ENCODE data around the gene SCUBE3.

Gene SCUBE3

GRCh38 chr6:35229304-35229703 lies 15.5 kb downstream of the SCUBE3 start:
- Mint-ChIP-seq H3K27me3 (no peaks in the 10 kb centered on the region), H3K4me1 (no peaks in the 10 kb centered on the region), H3K9me3 (no peaks in the 10 kb centered on the region), H3K36me3 (peaks cover 8 to 11% of the 10 kb centered on the region in 2 donors), H3K4me3 (no peak overlapping the region), H3K27ac (no peak overlapping the region)
- ATAC-seq (replicated peaks) (no peak), DNase-seq (no peak)

DNA sequence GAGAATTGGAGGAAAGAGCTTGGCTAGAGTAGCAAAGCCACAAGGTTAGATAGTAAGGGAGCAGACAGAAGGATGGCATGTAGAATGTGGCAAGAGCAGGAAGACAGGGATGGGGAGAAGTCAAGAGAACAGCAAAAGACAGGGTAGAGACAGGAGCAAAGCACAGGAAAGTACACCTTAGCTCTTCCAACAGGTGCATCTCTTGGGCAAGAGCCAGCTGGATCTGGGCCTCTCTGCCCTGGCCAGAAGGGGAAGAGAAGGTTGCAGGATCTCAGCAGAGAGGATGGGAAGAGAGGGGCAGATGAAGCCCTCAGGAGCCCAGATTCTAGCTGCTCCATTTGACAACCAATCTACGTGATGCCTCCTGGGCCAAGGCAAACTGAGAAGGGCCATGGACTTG lies 16.7 kb downstream of the SCUBE3 start:
- peaks cover 18 to 19% of the 10 kb centered on the region in 2 donors for H3K36me3 Mint-ChIP-seq
- H3K4me3 Mint-ChIP-seq = no peak overlapping the region
- no peak for DNase-seq
- no peak overlapping the region for H3K27ac Mint-ChIP-seq
- peaks cover 2 to 5% of the 10 kb centered on the region in 2 donors for H3K9me3 Mint-ChIP-seq
- peaks cover 0 to 7% of the 10 kb centered on the region in 2 donors for H3K4me1 Mint-ChIP-seq
- no peaks in the 10 kb centered on the region for H3K27me3 Mint-ChIP-seq
- no peak for ATAC-seq (replicated peaks)

DNA sequence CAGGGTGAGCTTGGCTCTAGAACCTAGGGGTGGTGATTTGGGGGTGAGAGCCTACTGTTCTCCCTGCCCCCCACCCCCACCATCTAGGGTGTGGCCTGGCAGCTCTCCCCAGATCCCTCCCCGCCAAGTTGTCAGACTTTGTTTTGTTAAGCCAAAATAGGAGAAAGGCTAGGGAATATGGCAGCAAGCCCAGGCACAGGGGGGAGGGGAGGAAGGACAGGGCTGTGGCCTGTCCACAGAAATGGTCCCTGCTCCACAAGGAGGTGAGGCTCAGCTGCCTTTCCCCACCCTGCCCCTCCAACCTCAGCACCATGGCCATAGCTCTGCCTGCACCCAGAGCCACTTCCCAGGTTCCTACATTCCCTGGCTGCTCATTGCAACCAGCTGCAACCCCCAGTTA lies 17.2 kb downstream of the SCUBE3 start:
- no peaks in the 10 kb centered on the region for H3K27me3 Mint-ChIP-seq
- peaks cover 0 to 7% of the 10 kb centered on the region in 2 donors for H3K4me1 Mint-ChIP-seq
- H3K36me3 Mint-ChIP-seq = peaks cover 22 to 23% of the 10 kb centered on the region in 2 donors
- no peak for ATAC-seq (replicated peaks)
- H3K27ac Mint-ChIP-seq = no peak overlapping the region
- no peak for DNase-seq
- H3K4me3 Mint-ChIP-seq = no peak overlapping the region
- H3K9me3 Mint-ChIP-seq = peaks cover 5% of the 10 kb centered on the region in 2 donors

DNA sequence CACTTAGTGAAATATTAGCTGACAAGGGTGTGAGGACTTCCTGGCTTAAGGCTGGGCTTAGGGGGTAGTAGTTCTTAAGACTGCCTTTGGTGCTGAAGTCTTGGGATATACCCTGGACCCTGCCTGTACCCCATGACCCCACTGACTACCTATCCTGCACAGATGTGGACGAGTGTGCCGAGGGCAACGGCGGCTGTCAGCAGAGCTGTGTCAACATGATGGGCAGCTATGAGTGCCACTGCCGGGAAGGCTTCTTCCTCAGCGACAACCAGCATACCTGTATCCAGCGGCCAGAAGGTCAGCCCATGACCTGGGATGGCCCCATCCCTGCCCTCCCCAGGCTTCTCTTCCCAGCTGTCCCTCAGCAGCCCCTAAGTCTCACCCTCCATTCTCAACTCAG lies 17.8 kb downstream of the SCUBE3 start:
- H3K36me3 Mint-ChIP-seq = peaks cover 22 to 23% of the 10 kb centered on the region in 2 donors
- no peak for DNase-seq
- H3K4me1 Mint-ChIP-seq = peaks cover 0 to 7% of the 10 kb centered on the region in 2 donors
- H3K27ac Mint-ChIP-seq = no peak overlapping the region
- no peaks in the 10 kb centered on the region for H3K27me3 Mint-ChIP-seq
- no peak overlapping the region for H3K4me3 Mint-ChIP-seq
- no peak for ATAC-seq (replicated peaks)
- H3K9me3 Mint-ChIP-seq = peaks cover 5% of the 10 kb centered on the region in 2 donors

GRCh38 chr6:35234901-35235300 lies 21.1 kb downstream of the SCUBE3 start:
- H3K4me1 Mint-ChIP-seq = peaks cover 3 to 7% of the 10 kb centered on the region in 2 donors
- ATAC-seq (replicated peaks) (no peak), DNase-seq (no peak)
- H3K36me3 Mint-ChIP-seq = peaks cover 19 to 26% of the 10 kb centered on the region in 2 donors
- H3K9me3 Mint-ChIP-seq = peaks cover 5% of the 10 kb centered on the region in 2 donors
- no peak overlapping the region for H3K4me3 Mint-ChIP-seq
- H3K27me3 Mint-ChIP-seq = no peaks in the 10 kb centered on the region
- no peak overlapping the region for H3K27ac Mint-ChIP-seq

GRCh38 chr6:35236223-35236622 lies 22.5 kb downstream of the SCUBE3 start:
- Mint-ChIP-seq H3K36me3 (peaks cover 20 to 28% of the 10 kb centered on the region in 2 donors), H3K4me3 (no peak overlapping the region), H3K27me3 (no peaks in the 10 kb centered on the region), H3K27ac (no peak overlapping the region), H3K9me3 (peaks cover 5% of the 10 kb centered on the region in 2 donors), H3K4me1 (peaks cover 5 to 12% of the 10 kb centered on the region in 2 donors)
- DNase-seq = no peak
- ATAC-seq (replicated peaks) = no peak

DNA sequence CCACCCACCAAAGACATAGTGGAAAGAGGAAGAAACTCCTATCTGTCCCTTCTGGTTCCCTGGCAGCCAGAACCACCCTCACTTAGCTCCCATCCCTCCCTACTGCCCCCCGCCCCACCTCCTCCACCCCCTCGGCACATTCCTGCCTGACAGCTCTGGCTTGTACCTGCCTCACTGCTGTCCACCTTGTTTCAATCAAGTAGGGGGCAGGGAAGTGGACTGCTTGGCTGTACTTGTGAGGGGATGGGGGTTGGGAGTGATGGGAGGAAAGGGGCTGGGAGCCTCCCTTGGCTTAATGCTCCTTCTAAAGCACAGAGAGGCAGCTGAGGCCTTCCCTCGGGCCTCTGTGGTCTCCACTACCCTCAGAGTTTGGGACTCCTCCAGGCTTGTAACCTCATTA lies 23.7 kb downstream of the SCUBE3 start:
- Mint-ChIP-seq H3K4me1 (peaks cover 8 to 12% of the 10 kb centered on the region in 2 donors), H3K27me3 (no peaks in the 10 kb centered on the region), H3K27ac (no peak overlapping the region), H3K4me3 (no peak overlapping the region), H3K9me3 (peaks cover 5% of the 10 kb centered on the region in 2 donors), H3K36me3 (peaks cover 21 to 26% of the 10 kb centered on the region in 2 donors)
- DNase-seq (no peak), ATAC-seq (replicated peaks) (no peak)

GRCh38 chr6:35238843-35239289 lies 25.1 kb downstream of the SCUBE3 start:
- Mint-ChIP-seq H3K4me3 (no peak overlapping the region), H3K36me3 (peaks cover 21 to 26% of the 10 kb centered on the region in 2 donors)
- no peak for DNase-seq

DNA sequence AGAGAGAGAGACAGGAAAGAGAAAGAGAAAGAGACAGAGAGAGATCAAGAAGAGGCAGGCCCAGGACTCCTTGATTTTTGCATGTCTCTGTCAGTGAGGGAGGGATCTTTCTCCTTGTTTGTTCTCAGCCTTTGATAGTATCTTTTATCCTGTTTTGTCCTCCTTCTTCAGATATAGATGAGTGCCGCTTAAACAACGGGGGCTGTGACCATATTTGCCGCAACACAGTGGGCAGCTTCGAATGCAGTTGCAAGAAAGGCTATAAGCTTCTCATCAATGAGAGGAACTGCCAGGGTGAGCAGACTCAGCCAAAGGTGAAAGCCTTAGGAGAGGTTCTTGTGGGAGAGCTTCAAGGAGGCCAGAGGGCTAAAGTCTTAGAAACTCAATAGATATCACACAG lies 25.8 kb downstream of the SCUBE3 start:
- ATAC-seq (replicated peaks) (no peak), DNase-seq (no peak)
- Mint-ChIP-seq H3K9me3 (peaks cover 5% of the 10 kb centered on the region in 2 donors), H3K4me3 (no peak overlapping the region), H3K27ac (no peak overlapping the region), H3K36me3 (peaks cover 17 to 30% of the 10 kb centered on the region in 2 donors), H3K4me1 (peaks cover 8 to 14% of the 10 kb centered on the region in 2 donors), H3K27me3 (no peaks in the 10 kb centered on the region)

More at GRCh38 chr6:35238843-35239289, 25.1 kb downstream of the SCUBE3 start:
- peaks cover 5% of the 10 kb centered on the region in 2 donors for H3K9me3 Mint-ChIP-seq
- H3K27ac Mint-ChIP-seq = no peak overlapping the region
- no peak for ATAC-seq (replicated peaks)
- H3K27me3 Mint-ChIP-seq = no peaks in the 10 kb centered on the region
- H3K4me1 Mint-ChIP-seq = peaks cover 8 to 12% of the 10 kb centered on the region in 2 donors

DNA sequence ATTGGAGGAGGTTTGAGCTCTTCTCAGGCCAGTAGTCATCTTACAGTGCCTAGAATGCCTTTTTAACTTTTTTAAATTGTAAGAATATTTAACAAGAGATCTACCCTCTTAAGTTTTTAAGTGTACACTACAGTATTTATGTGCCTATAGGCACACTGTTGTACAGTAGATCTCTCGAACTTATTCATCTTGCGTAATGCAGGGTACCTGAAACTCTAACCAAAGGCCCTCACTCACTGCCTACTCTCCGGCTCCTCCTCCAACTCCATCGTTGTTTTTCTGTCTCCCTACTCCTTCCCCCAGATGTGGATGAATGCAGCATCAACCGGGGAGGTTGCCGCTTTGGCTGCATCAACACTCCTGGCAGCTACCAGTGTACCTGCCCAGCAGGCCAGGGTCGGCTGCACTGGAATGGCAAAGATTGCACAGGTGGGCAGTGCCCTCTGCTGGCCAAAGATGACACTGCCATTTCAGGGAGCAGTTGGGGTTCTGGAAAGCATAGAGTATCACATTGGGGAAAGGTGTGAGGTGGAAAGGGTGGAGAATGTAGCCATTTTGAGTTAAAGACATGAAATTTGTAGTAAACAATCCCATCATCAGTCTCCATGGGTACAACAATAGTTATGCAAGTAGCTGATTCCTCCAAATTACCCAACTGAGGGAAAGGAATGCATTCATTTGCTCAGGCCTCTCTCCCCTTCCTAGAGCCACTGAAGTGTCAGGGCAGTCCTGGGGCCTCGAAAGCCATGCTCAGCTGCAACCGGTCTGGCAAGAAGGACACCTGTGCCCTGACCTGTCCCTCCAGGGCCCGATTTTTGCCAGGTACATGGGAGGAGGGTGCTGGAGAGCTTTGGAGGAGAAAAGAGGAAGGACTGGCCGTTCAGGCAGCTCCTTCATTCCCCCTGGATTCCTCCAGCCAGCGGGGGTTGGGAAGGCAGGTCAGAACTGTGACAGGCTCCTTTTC lies 27.4 kb downstream of the SCUBE3 start:
- DNase-seq = peak; percentile 55
- Mint-ChIP-seq H3K9me3 (no peaks in the 10 kb centered on the region), H3K4me1 (peaks cover 10 to 11% of the 10 kb centered on the region in 2 donors), H3K27me3 (no peaks in the 10 kb centered on the region), H3K27ac (no peak overlapping the region), H3K4me3 (no peak overlapping the region), H3K36me3 (peaks cover 13 to 30% of the 10 kb centered on the region in 2 donors)
- ATAC-seq (replicated peaks) = peak; percentile 87 to 90

GRCh38 chr6:35242486-35242885 lies 28.7 kb downstream of the SCUBE3 start:
- Mint-ChIP-seq H3K27me3 (no peaks in the 10 kb centered on the region), H3K36me3 (peaks cover 15 to 29% of the 10 kb centered on the region in 2 donors), H3K9me3 (no peaks in the 10 kb centered on the region), H3K4me3 (no peak overlapping the region), H3K4me1 (peaks cover 10 to 11% of the 10 kb centered on the region in 2 donors), H3K27ac (no peak overlapping the region)
- DNase-seq (no peak), ATAC-seq (replicated peaks) (no peak)

GRCh38 chr6:35242906-35243305 lies 29.1 kb downstream of the SCUBE3 start:
- Mint-ChIP-seq H3K27me3 (no peaks in the 10 kb centered on the region), H3K27ac (no peak overlapping the region), H3K9me3 (no peaks in the 10 kb centered on the region), H3K4me3 (no peak overlapping the region), H3K36me3 (peaks cover 15 to 29% of the 10 kb centered on the region in 2 donors), H3K4me1 (peaks cover 11 to 15% of the 10 kb centered on the region in 2 donors)
- ATAC-seq (replicated peaks) (no peak), DNase-seq (no peak)

GRCh38 chr6:35243386-35243958 lies 29.7 kb downstream of the SCUBE3 start:
- H3K27ac Mint-ChIP-seq = no peak overlapping the region
- no peaks in the 10 kb centered on the region for H3K9me3 Mint-ChIP-seq
- H3K27me3 Mint-ChIP-seq = no peaks in the 10 kb centered on the region
- peaks cover 13 to 20% of the 10 kb centered on the region in 2 donors for H3K4me1 Mint-ChIP-seq
- DNase-seq = no peak
- H3K4me3 Mint-ChIP-seq = no peak overlapping the region
- no peak for ATAC-seq (replicated peaks)
- peaks cover 15 to 27% of the 10 kb centered on the region in 2 donors for H3K36me3 Mint-ChIP-seq

GRCh38 chr6:35244551-35244950 lies 30.8 kb downstream of the SCUBE3 start:
- H3K27ac Mint-ChIP-seq = no peak overlapping the region
- peaks cover 17 to 24% of the 10 kb centered on the region in 2 donors for H3K36me3 Mint-ChIP-seq
- H3K4me1 Mint-ChIP-seq = peaks cover 14 to 31% of the 10 kb centered on the region in 2 donors
- no peaks in the 10 kb centered on the region for H3K27me3 Mint-ChIP-seq
- DNase-seq (no peak), ATAC-seq (replicated peaks) (no peak)
- H3K9me3 Mint-ChIP-seq = no peaks in the 10 kb centered on the region
- no peak overlapping the region for H3K4me3 Mint-ChIP-seq

Measured in stimulated activated naive B cell treated with anti-CD40 and anti-IgM and Interleukin-4, amounts not matched to agents 10 μg/mL and 1 μg/mL and 100 μg/mL, for 72 hours (primary cell).